HG03280 (cell line): ENCODE measurements around the gene MAPK11.

Experiments
- ATAC-seq: cut with Tn5 transposase; IDR thresholded peaks from one replicate; pipeline ENCODE4 v1.9.1; 2021; ENCODE audit warnings: mild to moderate bottlenecking, moderate library complexity; ENCODE audit not compliant: unreplicated experiment

MAPK11 gene

DNA sequence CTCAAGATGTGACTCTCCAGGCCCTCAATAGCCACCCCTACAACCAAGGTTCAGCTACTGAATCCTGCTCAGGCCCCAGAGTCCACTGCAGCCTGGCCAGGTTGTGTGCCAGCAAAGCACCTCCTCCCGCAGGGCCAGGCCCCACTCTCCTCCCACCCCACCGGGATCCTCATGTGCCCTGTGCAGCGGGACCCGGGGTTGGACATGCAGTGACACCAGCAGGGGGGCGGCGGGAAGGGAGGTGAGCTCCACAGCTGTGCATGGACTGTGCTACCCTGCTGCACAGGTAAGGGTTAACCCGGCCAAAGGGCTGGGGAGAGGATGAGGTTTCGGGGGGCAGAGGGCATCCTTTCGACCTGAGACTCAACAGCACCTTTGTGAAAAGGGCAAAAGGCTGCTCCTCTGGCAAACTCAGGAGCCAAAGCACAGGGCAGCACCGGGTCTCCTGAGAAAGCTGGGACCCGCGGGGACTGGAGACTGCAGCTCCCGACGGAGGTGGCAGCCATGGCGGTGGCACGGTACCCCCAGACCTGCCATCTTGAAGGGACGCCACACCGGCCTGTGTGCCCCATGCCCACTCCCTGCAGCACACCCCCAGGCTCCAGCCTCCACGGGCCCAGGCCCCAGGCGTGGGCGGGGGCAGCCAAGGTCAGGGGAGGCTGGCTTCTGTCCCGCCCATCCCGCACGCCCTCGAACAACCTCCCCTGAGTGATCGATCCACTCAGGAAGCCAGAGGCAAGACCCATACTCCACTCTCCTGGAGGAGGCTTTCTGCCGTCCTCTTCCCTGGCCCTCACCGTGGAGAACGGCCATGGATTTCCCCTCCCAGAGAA, 26.7 kb upstream of the MAPK11 start:
- ATAC-seq: no peak

DNA sequence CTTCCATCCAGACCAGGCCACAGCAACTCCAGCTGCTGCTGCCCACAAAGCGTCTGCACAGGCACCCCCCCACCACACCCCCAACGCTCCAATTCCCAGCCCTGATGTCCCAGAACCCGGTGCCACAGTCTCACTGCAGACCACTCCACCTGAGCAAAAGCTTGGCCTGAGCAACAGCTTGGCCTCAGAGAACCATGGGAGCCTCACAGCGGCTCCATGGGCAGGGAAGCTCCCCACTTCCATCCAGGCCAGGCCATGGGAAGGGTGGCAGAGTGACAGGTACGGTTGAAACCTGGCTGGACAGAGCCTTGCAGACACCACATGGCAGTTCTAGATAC, 24.1 kb upstream of the MAPK11 start:
- no peak for ATAC-seq

DNA sequence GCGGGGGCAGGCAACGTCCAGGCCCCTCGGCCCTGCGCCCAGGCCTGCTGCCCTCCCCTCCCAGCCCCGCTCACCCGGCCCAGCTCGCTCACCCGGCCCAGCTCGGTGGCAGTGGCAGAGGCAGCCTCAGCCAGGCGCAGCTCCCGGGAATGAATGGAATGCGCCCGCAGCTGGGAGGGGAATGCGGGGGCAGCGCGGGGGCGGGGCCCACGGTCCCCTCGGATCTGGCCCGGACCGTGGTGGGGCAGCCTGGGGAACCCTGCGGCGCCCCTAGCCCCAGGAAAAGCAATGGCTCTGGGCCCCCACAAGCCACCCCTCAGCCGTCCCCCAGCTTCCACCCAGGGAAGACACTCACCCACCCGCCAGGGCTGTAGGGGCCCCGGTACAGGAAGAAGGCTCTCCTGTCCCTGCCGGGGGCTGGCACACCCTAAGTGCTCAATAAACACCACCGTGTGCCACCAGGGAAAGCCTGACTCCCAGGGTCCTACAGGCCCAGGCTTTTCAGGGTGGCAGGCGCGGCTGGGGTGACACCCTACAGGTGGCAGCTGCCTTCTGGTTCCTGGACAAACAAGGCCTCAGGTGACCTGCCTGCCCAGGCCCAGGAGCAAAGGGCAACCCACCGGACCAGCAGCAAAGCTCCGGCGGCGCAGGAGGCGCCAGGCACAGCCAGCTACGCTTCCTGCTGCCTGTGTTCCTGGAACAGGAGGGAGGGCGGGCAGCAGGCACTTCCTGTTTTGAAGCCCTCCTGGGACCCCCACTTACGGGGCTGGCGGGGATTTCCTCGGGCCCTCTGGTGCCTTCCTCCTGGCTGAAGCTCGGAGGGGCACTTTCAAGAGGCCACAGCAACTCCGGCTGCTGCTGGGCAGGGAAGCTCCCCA, 23.5 kb upstream of the MAPK11 start:
- no peak for ATAC-seq

DNA sequence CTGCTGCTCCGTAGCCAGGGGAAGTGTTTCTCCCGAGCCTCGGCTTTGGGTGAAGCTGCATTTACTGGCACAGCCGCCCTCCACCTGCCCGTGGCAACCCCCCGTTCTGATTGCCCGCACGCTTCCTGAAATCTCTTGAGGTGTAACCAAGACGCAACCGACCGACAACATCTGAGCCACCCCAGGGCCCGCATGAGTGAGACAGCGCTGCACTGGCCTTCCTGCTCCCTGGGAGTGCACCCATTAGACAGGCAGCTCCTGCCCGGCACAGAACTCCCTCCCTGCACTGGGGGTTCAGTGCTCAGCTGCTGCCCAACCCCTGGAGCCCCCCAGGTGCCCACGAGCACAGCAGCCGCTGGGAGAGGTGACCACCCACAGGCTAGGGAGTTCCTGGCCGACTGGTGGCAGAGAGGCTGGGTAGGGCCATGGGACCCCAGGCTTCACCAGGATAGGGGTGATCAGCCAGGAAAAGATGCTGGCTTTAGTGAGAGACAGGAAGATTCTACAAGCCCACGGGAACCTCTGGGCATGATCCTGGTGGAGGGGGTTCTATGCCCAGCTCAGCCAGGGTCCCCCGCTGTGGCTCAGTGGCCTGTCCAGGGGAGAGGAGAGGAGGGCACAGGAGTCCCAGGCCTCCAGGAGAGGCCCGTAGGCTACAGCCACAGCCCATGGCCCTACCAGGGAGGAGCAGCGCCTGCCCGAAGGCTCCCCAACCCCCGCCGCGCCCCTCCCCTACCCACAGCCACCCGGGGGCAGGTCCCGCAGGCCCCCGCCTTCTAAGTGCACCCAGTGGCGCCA, 22.7 kb upstream of the MAPK11 start:
- no peak for ATAC-seq

DNA sequence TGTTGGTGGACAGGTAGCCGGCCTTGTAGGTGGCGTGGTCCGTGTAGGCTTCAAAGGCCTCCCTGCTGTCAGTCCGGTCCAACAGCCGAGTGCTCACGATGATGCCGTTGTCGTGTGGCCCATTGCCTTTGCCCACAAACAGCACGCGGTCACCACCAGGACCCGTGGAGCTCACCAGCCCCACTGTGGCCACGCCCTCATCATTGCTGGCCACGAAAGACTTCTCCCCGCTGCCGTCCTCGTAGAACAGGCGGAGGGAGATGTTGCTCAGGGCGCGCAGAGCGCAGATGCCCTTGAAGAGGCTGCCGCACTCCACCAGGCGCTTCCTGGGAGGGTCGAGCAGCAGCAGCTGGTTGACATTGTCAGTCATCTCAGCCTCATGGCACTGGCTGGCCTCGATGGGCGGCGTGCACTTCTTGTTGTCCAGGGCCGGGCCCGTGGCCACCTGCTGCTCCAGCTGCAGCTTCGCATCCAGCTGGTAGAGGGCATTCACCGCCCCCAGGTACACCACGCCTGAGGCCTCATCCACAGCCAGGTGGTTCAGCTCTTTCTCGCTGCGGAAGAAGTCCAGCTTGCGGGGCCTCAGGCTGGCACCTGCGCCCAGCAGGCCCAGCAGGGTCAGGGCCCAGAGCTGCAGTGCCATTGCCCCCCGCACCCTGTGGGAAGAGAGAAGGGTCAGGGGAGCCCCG, 19.9 kb upstream of the MAPK11 start:
- ATAC-seq: no peak

DNA sequence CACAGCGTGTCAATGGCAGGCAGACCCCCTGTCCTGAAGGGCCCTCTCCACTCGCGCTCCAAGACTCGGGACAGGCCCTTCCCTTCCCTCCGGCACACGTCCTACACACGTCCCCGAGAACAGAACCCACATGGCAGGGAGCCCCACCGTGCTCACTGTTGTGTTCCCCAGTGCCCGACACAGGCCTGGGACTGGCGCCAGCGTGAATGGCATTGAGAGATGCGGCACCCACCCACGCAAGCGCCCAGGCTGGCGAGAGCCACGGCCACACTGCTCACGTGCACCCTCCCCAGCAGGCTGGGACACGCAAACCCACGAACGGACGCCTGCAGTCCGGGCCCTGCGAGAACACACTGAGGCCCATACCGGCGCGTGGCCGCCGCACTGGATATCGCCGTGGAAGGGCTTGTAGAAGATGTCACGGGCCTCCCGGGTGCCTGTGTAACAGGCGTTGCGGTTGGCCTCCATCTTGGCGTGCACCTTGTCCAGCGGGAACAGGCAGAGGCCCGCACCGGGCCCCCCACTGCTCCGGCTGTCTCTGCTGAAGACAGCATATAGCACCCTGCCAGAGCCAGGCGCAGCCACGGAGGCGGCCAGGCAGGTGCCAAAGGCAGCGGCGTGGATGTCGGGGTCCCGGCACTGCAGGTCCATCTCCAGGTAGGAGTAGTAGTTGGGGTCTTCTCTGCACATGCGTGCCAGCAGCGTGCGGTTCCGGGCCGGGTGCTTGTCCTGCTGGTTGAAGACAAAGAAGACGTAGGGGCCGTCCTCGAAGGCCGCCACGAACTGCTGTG, 19.2 kb upstream of the MAPK11 start:
- no peak for ATAC-seq

DNA sequence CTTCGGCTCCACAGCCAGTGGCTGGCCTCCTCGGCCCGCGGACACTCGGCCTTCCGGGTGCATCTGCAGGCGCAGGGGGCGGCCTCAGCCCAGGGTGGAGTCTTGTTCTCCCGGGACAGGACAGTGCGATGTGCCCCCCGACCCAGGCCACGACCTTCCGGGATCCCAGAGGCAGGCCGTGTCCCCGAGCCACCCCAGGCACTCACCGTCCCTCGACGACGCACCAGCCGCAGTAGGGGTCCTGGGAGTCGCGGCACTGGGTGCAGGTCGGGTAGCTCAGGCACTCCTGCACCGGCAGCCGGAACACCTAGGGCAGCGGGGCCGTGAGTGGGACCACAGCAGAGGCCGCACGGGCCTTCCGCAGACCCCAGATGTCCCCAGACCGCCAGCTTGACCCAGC, 17.6 kb upstream of the MAPK11 start:
- no peak for ATAC-seq

DNA sequence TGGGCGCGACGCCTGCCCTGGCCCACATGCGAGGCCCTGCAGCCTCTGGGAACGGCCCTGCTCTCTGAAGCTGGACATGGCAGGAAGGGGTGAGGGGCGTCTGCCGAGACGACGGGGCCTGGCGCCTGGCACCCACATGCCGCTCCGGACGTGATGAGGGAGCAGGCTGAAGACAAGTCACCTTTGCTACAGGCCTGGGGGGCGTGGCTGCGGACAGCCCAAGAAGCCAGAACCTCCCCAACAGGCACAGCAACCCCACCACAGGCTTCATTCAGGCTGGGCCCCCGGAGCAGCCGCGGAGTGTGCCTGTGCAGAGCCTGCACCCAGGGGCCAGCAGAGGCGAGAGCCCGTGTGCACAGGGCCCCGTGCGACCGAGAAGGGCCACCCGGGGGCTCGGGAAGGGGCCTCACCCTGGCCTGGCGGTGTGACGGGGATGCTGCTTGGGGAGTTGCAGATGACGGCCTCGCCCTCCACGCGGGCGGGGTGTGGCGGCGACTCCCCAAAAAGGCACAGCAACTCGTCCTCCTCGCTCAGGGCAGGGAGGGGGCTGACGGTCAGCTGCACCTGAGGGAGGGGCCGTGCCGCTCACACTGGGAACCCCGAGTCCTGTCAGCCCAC, 16.6 kb upstream of the MAPK11 start:
- ATAC-seq: no peak

DNA sequence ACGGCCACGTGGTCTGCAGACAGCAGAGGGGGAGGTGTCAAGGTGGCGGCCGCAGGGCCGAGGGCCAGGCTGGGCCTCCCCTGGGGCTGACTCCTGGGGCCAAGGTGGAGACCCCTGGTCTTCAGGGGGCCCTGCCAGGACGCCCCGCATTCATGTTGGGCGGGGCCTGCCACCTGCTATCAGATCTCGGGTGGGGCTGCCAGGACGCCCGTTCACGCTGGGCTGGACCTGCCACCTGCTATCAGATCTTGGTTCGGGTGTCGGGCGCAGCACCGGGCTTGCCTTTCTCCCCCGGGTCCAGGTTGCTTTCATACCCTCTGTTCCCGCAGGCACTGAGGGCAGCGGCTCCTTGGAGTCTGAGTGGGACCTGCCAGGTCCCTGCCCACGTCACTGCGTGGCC, 16.1 kb upstream of the MAPK11 start:
- no peak for ATAC-seq

DNA sequence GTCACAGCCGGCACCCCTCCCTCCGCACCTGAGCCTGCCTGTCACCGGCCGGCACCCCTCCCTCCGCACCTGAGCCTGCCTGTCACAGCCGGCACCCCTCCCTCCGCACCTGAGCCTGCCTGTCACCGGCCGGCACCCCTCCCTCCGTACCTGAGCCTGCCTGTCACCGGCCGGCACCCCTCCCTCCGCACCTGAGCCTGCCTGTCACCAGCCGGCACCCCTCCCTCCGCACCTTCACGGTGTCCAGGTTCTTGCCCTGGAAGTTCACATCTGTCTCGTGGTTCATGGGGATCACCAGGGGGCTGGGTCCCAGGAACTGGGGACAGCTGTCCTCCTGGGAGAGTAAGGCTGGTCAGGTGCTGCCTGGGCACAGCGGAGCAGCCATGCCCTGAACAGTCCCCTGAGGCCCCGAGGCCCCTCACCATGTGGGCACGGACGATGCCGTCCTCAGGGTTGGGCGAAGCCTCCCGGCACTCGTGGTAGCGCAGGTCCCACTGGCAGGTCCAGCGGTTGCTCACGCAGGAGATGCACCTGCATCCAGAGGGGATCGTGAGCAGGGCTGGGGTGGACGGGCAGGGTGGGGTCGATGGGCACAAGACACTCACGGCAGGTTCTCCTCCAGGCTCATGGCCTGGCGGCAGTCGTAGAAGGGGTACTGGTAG, 15.5 kb upstream of the MAPK11 start:
- no peak for ATAC-seq

DNA sequence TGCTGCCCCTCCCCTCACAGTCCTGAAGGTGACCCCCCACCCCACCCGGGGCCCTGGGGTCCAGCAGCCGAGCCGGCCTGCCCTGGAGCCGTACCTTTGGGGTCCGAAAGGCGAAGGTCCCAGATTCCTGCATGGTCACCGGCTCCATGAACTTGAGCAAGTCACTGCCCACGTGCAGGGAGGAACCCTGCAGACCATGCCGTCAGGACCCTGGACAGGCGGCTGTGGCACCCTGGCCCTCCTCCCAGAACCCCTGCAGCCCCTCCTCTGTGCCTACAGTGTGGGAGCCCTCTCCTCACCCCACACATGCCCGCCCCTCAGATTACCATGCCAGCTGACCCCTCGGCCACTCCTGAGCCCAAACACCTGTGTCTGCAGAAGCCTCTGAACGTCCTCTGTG, 14.3 kb upstream of the MAPK11 start:
- ATAC-seq: no peak

DNA sequence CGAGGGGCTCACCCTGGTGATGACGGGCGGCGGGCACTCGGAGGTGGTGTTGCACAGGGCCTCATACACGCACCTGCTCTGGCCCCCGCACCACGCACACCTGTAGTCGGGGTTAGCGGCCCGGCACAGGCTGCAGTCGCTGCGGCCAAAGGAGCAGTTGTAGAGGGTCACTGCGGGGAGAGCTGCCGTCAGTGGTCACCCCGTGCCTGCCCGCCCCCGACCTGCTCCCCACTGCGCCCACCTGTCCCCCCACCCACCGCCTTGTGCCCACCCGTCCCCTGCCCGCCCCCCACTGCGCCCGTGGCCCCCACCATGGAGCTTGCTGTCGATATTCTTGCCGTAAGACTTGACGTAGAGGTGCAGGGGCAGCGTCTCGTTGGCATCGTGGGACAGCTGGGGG, 13.6 kb upstream of the MAPK11 start:
- no peak for ATAC-seq

DNA sequence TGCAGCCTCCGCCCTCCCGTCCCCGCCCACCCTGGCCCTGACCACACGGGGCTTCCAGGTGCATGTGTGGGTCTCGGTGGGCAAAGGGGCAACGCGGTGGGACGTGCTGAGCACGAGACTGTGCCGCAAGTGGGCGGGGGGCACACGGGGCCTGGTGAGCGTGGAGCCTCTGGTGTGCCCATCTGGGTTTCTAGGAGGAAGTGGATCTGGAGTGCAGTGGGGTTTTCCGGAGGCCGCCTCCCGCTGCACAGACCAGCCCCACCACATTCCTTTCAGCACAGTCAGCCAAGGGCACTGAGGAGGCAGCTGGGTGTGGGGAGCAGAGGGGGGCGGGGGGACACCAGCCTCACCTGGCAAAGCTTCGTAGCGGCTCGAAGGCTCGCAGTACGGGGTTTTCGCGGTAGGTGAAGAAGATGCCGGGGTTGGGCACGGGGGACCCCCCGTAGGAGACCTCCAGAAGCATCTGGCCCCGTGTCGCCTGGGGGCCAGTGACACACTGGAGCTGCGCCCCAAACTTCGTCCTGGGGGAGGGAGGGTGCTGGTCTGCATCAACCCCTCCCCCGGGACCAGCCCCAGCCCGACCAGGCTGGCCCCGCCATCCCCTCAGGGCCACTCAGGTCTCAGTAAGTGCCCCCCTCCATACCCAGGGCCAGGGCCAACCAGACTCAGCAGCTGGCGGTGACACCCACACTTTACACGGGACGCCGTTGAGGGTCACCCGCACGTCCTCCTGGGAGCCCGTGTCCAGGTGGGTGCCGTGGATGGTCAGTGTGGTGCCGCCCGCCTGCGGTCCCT, 12.4 kb upstream of the MAPK11 start:
- ATAC-seq: no peak

DNA sequence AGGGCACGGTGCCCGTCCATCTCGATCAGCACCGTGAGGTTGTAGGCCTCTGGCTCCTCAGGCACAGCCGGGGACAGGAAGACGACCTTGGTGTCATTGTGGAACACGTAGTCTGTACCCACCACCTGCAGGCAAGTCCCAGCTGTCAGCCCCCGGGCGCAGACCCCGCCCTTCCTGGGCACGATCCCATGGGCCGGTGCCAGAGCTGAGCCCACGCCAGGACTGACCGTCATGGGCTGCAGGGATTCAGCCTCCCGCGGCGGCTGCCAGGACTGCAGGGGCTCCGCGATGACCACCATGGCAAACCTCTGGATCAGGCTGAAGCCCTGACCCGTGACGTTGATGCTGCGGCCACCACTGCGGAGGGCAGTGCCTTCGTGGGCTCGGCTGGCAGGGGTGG, 11.8 kb upstream of the MAPK11 start:
- ATAC-seq: no peak

DNA sequence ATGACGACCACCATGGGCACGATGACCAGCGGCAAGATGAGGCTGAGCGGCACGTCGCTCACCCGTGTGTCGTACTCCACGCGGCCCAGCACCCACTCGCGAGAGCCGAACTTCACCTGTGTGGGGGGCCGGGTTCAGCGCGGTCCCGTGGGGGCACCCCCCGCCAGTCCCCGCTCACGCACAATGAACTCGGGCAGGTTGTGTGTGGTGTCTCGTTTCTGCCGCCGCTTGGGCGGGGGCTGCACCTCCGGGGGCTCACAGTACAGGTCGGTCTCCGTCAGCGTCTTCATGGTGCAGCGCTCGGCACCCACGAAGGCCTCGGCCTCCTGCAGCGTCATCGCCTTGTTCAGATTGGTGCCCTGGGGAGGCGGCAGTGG, 11.2 kb upstream of the MAPK11 start:
- ATAC-seq: no peak

DNA sequence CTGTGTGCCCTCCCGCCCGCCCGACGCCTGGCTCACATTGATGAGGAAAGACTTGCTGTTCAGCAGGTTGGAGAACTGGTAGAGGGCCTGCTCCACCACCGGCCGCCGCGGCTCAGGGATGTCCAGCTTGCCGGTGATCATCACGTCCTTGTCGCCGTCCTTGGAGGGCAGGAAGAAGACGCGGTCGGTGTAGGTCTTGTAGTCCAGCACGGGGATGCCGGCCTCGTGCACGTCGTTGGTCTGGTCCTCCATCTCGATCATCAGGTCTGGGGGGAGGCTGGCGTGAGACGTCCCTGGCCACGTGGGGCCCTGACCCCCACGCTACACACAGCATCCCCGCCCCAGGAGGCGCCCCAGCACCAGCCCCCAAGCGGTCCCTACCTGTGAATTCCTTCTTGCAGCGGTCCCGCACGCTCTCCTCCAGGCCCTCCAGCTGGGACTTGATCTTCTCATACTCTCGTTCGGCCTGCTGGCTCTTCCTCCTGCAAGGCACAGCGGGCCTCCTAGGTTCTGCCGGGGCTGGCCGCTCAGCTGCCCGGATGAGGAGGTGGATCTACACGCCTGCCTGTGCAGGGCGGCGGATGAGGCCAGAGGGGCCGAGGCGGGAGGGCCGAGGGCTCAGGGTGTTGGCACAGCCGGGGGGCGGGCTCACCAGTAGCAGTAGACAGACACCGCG, 10.7 kb upstream of the MAPK11 start:
- no peak for ATAC-seq

DNA sequence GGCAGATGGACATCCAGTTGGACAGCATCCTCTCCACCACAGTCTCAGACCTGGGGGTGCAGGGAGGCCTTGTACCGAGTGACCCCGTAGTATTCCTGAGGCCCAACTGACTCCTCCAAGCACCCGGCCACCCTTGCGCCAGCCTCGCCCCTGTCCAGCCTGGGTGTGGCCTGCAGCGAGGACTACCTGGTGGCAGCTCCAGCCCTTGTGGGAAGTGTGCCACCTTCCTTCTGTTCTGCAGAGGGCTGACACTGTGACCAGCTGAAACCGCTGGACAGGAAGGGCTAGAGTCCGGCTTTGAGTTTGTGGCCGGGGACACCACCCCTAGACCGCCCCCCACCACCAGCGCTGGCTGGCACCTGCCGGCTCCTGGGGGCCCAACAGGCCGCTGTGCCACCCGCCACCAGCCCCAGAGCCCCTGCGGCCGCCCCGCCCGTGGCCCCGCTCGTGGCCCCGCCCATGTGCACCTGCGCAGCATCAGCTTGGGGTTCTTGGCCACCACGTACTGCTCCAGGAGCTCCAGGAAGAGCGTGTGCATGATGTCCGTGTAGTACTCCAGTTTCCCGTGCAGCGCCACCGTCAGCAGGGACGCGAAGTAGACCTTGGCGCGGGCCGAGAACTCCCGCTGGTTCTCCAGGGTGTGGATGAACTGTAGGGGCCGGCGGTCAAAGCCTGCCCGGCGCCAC, 10.0 kb upstream of the MAPK11 start:
- no peak for ATAC-seq
